Epithelial cell of proximal tubule (primary cell): ENCODE data around the gene DPH3. TPM values are rescaled to one million over a fixed set of nuclear protein-coding genes. Genes with fewer than 3 reads are reported as not detected.

ENCODE experiments used
- DNase-seq: peaks from one replicate; pipeline ENCODE4 v3.0.0-alpha.2; 2011; ENCODE audit warnings: low read depth
- H3K4me3 ChIP-seq: 2 replicates; pipeline ENCODE4 v1.5.1; 2011; ENCODE audit warnings: low read depth, mild to moderate bottlenecking, low read length
- total RNA-seq: library from RNA; depleted of rRNA; stranded (reverse); fragments of >200 nt; gene quantifications from 2 replicates; pipeline ENCODE4 v1.2.3, GENCODE V29; 2015
- TF ChIP-seq, protein P1 (sequence below): conservative IDR thresholded peaks from 2 replicates; pipeline ENCODE4 v1.5.1; 2012; ENCODE audit warnings: low read depth, mild to moderate bottlenecking, low read length

The DPH3 gene
- total RNA-seq, 1 donor from 2014 or later: 12.6 TPM

- TF ChIP-seq, protein P1, sequence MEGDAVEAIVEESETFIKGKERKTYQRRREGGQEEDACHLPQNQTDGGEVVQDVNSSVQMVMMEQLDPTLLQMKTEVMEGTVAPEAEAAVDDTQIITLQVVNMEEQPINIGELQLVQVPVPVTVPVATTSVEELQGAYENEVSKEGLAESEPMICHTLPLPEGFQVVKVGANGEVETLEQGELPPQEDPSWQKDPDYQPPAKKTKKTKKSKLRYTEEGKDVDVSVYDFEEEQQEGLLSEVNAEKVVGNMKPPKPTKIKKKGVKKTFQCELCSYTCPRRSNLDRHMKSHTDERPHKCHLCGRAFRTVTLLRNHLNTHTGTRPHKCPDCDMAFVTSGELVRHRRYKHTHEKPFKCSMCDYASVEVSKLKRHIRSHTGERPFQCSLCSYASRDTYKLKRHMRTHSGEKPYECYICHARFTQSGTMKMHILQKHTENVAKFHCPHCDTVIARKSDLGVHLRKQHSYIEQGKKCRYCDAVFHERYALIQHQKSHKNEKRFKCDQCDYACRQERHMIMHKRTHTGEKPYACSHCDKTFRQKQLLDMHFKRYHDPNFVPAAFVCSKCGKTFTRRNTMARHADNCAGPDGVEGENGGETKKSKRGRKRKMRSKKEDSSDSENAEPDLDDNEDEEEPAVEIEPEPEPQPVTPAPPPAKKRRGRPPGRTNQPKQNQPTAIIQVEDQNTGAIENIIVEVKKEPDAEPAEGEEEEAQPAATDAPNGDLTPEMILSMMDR: no peak
- DNase-seq: no peak
- no peak overlapping the region for H3K4me3 ChIP-seq
These were observed 40.4 kb downstream of the DPH3 start for GRCh38 chr3:16224325-16224724.

- TF ChIP-seq, protein P1: no peak
- H3K4me3 ChIP-seq: no peak overlapping the region
- DNase-seq: no peak
These were observed 42.2 kb downstream of the DPH3 start for GRCh38 chr3:16222547-16222946.

- TF ChIP-seq, protein P1: no peak
- DNase-seq: no peak
- H3K4me3 ChIP-seq: no peak overlapping the region
These were observed 42.8 kb downstream of the DPH3 start for GRCh38 chr3:16221990-16222389.

GRCh38 chr3:16219777-16220176, 45.0 kb downstream of the DPH3 start:
- TF ChIP-seq, protein P1: no peak
- no peak overlapping the region for H3K4me3 ChIP-seq
- DNase-seq: no peak

- DNase-seq: no peak
- no peak overlapping the region for H3K4me3 ChIP-seq
- TF ChIP-seq, protein P1: no peak
These were observed 48.3 kb downstream of the DPH3 start for GRCh38 chr3:16216373-16216935.

- no peak overlapping the region for H3K4me3 ChIP-seq
- TF ChIP-seq, protein P1: no peak
- no peak for DNase-seq
These were observed 50.4 kb downstream of the DPH3 start for GRCh38 chr3:16214366-16214765.

- DNase-seq: no peak
- TF ChIP-seq, protein P1: no peak
- no peak overlapping the region for H3K4me3 ChIP-seq
These were observed 53.4 kb downstream of the DPH3 start for GRCh38 chr3:16211176-16211904.
